Measurements from ENCODE around the gene TRABD2A.

DNA sequence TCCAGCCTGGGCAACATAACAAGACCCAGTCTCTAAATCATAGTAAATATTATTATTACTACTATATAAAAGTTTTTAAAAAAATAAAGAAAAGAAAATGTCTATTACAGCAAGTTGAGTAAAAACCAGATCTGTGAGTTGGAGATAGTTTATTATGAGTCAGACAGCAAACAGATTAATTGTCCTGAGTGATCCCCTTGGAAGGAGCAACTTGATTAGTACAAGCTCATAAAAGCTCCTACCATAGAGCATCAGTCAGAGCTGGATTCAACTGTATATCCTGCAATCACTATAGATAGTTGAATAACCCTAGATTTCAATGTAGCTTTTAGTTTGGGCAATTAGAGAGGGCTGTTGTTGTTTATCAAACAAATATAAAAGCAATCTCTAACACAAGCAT is 84.1 kb downstream of the TRABD2A start:
- no peak for TF ChIP-seq POLR2A (IDR thresholded peaks at IDR 0.05)
- TF ChIP-seq CTCF (IDR thresholded peaks at IDR 0.05) = no peak

Data from uterus (tissue), 2 donors.